ENCODE measurements around the gene HS3ST6.
A peak's percentile ranks its signal among the peaks of the same experiment; 100 is the strongest.
"Not testable (repeated sequence)": the region's sequence is repeated elsewhere in the genome, so short reads cannot be mapped to it uniquely, and the experiment has no call there.

Gene HS3ST6

GRCh38 chr16:1918351-1919326 lies at the start of gene HS3ST6:
HS3ST6 (minus strand) TSS chr16:1918415; CDS start chr16:1918323, 92 bp downstream.
- no peak for DNase-seq

- no peak for DNase-seq
Observed at GRCh38 chr16:1966460-1966859, 48.2 kb upstream of the HS3ST6 start, which contains the start of gene RNF151. RNF151 (plus strand) TSS chr16:1966856; CDS start chr16:1966882, 26 bp downstream.

DNA sequence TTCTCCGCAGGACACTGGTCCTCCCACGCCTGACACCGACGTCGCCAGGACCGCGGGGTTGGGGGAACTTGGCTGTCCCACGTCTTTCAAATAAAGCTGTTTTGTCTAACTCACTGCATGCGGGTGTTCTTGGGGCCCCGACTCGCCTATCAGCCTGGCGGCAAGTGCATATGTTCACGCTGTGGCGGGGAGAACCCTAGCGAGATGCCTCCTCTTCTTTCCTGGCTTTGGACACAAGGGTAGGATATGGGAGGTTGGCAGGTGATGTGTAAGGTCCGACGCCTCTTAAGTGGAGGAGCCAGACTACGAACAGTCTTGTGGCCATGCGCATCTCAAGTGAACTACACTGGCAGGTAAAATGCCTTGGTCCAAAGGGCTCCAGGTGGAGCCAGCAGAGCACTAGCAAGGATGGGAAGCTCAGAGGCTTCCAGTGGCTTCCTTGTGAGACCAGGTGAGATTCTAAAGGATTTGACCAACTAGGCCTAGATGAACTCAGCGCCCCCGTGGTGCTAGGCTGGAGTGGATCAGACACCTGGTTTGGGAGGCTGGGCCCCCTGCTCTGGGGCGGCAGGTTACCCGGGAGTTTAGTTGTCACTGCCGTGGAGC lies 47.3 kb upstream of the HS3ST6 start:
- no peak for DNase-seq

- DNase-seq = peak; percentile 97
Observed at GRCh38 chr16:1964506-1965395, 46.5 kb upstream of the HS3ST6 start, which contains the start of gene RPS2. RPS2 (minus strand) TSS chr16:1964826; CDS start chr16:1964625, 201 bp downstream.

- no peak for DNase-seq
Observed at GRCh38 chr16:1963806-1964505, 45.7 kb upstream of the HS3ST6 start.

DNA sequence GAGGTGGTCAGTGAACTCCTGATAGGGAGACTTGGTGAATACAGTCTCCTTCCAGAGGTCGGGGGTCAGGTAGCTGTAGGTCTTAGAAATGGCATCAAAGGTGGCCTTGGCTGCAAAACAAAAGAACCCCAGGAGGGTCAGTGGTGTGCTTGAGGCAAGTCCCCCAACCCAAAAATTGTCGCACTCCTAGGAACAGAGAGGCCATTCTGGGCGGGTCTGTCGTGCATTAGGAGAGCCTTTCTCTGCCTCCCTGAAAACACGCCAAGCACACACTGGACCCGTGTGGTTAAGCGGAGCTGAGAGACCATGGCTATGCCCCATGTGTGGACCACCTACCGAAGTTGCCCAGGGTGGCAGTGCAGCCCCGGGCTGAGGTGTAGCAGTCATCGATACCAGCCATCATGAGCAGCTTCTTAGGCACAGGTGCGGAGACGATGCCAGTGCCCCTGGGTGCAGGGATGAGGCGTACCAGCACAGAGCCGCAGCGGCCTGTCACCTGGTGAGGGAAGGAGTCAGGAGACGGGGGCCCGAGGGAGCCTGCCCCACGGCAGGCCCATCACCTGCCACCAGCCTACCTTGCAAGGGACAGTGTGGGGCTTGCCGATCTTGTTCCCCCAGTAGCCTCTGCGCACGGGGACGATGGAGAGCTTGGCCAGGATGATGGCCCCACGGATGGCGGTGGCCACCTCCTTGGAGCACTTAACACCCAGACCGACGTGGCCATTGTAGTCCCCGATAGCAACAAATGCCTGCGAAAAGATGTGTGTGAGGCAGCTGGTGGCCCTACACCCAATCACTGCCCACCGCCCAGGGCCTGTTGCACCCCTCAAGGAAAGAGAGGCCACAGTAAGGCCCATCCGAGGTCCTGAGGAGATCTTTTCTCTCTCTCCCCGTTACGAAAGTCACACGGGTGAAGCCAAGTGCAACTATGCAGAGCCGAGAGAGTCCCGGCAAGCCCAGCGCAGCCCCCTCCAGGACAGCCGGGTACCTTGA lies 44.2 kb upstream of the HS3ST6 start:
- DNase-seq = not testable (repeated sequence)

DNA sequence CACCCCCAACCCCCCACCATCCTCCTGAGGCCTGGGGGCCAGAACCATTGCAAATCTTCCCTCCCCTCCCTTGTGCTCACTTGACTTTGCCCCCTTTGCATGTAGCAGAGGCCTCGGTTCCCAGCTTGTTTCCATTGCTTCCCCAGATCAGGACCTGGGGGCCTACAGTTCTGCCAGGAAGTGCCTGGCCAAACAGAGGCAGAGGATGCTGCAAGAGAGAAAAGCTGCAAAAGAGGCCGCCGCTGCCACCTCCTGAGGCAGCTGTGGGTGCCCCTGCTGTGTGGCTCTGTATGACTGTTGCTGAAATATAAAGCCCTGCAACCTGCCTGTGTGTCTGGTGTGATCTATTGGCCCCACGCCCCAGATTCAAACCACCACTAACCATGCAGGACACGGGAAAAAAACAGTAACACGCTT lies 43.4 kb upstream of the HS3ST6 start:
- DNase-seq = no peak

DNA sequence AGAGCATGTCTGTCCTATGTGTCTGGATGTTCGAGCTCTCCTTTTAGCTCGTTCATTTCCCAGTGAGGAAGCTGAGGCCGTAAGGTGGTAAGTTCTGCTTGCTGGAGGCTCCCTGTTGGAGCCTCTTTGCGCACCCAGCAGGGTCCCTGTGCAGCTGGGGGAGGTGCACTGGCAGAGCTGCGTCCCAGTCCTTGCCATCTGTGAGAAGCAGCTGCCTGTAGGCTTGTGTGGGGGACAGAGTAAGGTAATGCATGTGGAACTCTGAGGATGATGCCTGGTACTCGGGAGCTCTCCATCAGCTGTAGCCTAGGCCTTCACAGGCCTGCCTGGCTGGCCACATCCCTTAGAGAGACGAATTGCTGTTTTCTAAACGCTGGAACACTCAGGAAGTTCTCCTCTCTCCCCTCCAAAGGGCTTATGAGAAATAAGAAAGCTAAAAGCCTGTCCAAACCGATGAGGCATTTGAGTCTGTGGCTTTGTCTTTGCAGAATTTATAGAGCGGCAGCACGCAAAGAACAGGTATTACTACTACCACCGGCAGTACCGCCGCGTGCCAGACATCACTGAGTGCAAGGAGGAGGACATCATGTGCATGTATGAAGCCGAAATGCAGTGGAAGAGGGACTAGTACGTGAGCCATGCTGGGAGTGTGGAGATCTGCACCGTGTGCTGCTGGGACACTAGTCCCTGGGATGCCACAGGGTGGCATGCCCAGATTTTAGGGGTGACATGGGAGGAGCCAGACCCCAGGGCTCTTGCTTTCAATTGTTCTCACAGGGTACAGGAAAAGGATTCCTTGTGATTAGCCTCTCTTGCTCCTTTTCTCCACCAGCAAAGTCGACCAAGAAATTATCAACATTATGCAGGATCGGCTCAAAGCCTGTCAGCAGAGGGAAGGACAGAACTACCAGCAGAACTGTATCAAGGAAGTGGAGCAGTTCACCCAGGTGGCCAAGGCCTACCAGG lies 42.7 kb upstream of the HS3ST6 start:
- no peak for DNase-seq

- DNase-seq = peak; percentile 87
Observed at GRCh38 chr16:1959269-1960039, 41.2 kb upstream of the HS3ST6 start, which contains the start of gene NDUFB10. NDUFB10 (plus strand) TSS chr16:1959538; CDS start chr16:1959625, 87 bp downstream.

DNA sequence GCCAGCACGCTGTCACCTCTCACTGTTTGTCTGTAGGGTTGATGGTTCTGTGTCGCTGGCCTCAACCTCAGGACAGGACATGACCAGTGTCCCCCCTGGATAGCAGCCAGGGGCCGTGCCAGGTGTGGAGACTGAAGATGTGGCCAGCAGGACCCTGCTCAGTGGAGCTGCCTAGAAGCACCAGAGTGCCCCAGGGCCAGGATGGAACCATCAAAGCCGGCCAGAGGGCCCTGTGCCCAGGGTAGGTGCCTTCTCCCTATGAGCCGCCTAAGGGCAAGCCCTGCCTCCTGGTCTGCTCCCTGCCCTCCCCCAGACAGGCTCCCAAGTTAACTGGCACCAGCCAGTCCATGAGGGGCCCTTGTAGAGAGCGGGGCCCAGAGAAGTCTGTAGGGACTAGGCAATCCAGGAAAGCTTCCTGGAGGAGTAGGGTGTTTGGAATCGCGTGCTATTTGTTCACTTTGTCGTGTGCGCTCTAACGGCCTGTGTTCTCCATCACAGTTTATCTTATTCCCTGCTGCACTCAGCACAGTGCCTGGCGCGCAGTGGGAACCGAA lies 40.6 kb upstream of the HS3ST6 start:
- no peak for DNase-seq

DNA sequence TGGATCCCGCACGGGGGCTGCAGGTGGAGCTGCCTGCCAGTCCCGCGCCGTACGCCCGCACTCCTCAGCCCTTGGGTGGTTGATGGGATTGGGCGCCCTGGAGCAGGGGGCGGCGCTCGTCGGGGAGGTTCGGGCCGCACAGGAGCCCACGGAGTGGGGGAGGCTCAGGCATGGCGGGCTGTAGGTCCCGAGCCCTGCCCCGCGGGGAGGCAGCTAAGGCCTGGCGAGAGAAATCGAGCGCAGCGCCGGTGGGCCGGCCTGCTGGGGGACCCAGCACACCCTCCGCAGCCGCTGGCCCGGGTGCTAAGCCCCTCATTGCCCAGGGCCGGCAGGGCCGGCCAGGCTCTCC lies 39.9 kb upstream of the HS3ST6 start:
- not testable (repeated sequence) for DNase-seq

DNA sequence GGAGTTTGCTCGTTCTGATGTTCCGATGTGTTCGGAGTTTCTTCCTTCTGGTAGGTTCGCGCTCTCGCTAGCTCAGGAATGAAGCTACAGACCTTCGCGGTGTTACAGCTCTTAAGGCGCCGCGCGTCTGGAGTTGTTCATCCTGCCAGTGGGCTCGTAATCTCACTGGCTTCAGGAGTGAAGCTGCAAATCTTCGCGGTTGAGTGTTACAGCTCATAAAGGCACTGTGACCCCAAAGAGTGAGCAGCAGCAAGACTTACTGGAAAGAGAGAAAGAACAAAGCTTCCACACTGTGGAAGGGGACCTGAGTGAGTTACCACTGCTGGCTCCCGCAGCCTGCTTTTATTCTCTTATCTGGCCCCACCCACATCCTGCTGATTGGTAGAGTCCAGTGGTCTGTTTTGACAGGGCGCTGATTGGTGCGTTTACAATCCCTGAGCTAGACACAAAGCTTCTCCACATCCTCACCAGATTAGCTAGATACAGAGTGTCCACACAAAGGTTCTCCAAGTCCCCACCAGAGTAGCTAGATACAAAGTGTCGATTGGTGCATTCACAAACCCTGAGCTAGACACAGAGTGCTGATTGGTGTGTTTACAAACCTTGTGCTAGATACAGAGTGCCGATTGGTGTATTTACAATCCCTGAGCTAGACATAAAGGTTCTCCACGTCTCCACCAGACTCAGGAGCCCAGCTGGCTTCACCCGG lies 39.4 kb upstream of the HS3ST6 start:
- not testable (repeated sequence) for DNase-seq

GRCh38 chr16:1953734-1954133 lies 35.5 kb upstream of the HS3ST6 start:
- no peak for DNase-seq

- no peak for DNase-seq
Observed at GRCh38 chr16:1950559-1950958, 32.3 kb upstream of the HS3ST6 start.

GRCh38 chr16:1950047-1950446 lies 31.8 kb upstream of the HS3ST6 start:
- no peak for DNase-seq

- DNase-seq = no peak
Observed at GRCh38 chr16:1949507-1949906, 31.3 kb upstream of the HS3ST6 start.

GRCh38 chr16:1947369-1947670 lies 29.1 kb upstream of the HS3ST6 start:
- no peak for DNase-seq

All from activated CD4-positive, alpha-beta T cell treated with anti-CD3 and anti-CD28 coated beads for 1 hour (primary cell).